GM12891 (cell line): Measurements from ENCODE around the gene UCHL1.
"Not testable (repeated sequence)": the region's sequence is repeated elsewhere in the genome, so short reads cannot be mapped to it uniquely, and the experiment has no call there.

Experiments used
- DNase-seq: peaks from one replicate; pipeline ENCODE4 v3.0.0; 2011; ENCODE audit warnings: low spot score; ENCODE audit not compliant: insufficient read length
- FAIRE-seq: peaks from 2 replicates; lab custom pipeline; 2011; peaks lifted over from hg19 to GRCh38; lab: Jason Lieb, UNC
- PAX5 ChIP-seq: IDR thresholded peaks from 2 replicates; pipeline ENCODE4 v1.6.1; 2011; ENCODE audit warnings: low read length, moderate library complexity, mild to moderate bottlenecking; ENCODE audit not compliant: insufficient read depth, severe bottlenecking
- POLR2A ChIP-seq: IDR thresholded peaks from 2 replicates; pipeline ENCODE4 v1.6.1; 2011; ENCODE audit warnings: low read depth, low read length, control low read depth
- POLR2AphosphoS5 ChIP-seq: IDR thresholded peaks from 2 replicates; pipeline ENCODE4 v1.6.1; 2011; ENCODE audit warnings: low read depth, low read length, control low read depth
- POU2F2 ChIP-seq: IDR thresholded peaks from 2 replicates; pipeline ENCODE4 v1.6.1; 2011; ENCODE audit warnings: low read depth, mild to moderate bottlenecking, control low read depth, low read length, moderate library complexity
- SPI1 ChIP-seq: IDR thresholded peaks from 2 replicates; pipeline ENCODE4 v1.6.1; 2011; ENCODE audit warnings: low read depth, low read length, control low read depth
- TAF1 ChIP-seq: IDR thresholded peaks from 2 replicates; pipeline ENCODE4 v1.6.1; 2011; ENCODE audit warnings: low read depth, low read length, control low read depth

The UCHL1 gene

GRCh38 chr4:41303372-41304118 lies 46.8 kb downstream of the UCHL1 start:
- no peak for TF ChIP-seq POLR2AphosphoS5
- no peak for TF ChIP-seq POU2F2
- no peak for TF ChIP-seq POLR2A
- TF ChIP-seq SPI1 = no peak
- TF ChIP-seq TAF1 = no peak
- no peak for TF ChIP-seq PAX5
- FAIRE-seq = no peak

GRCh38 chr4:41304221-41304620 lies 47.5 kb downstream of the UCHL1 start:
- no peak for DNase-seq
- TF ChIP-seq POU2F2 (no peak), TAF1 (no peak), SPI1 (no peak), POLR2AphosphoS5 (no peak), POLR2A (no peak), PAX5 (no peak)
- FAIRE-seq = no peak

More at GRCh38 chr4:41303372-41304118, 46.8 kb downstream of the UCHL1 start:
- no peak for DNase-seq

- FAIRE-seq (no peak), DNase-seq (no peak)
- TF ChIP-seq POLR2AphosphoS5 (no peak), POLR2A (no peak), POU2F2 (no peak), SPI1 (no peak), PAX5 (no peak), TAF1 (no peak)
Measured at GRCh38 chr4:41305476-41305875, 48.7 kb downstream of the UCHL1 start.

- TF ChIP-seq TAF1 (no peak), PAX5 (no peak), POU2F2 (no peak), POLR2AphosphoS5 (no peak), POLR2A (no peak), SPI1 (no peak)
- DNase-seq (no peak), FAIRE-seq (no peak)
Measured at GRCh38 chr4:41307638-41308037, 50.9 kb downstream of the UCHL1 start.

GRCh38 chr4:41308398-41308797 lies 51.7 kb downstream of the UCHL1 start:
- DNase-seq = no peak
- FAIRE-seq = no peak
- TF ChIP-seq PAX5 = no peak
- TF ChIP-seq TAF1 = no peak
- TF ChIP-seq POLR2A = no peak
- TF ChIP-seq POU2F2 = no peak
- TF ChIP-seq POLR2AphosphoS5 = no peak
- no peak for TF ChIP-seq SPI1

- not testable (repeated sequence) for DNase-seq, FAIRE-seq
Measured at GRCh38 chr4:41315426-41315825, 58.7 kb downstream of the UCHL1 start.

- DNase-seq (no peak), FAIRE-seq (no peak)
- TF ChIP-seq POU2F2 (no peak), POLR2A (no peak), TAF1 (no peak), SPI1 (no peak), POLR2AphosphoS5 (no peak), PAX5 (no peak)
Measured at GRCh38 chr4:41315862-41316261, 59.1 kb downstream of the UCHL1 start.
